ENCODE data around the gene PTGR3. TPM values are rescaled to one million over a fixed set of nuclear protein-coding genes. Genes with fewer than 3 reads are reported as not detected.

PTGR3 gene
- total and polyA plus RNA-seq, 2 donors (not counting 1 experiment from before 2014, with no cell fraction given), result 27.5 to 30.2 TPM

GRCh38 chr18:75230163-75231052, 21.5 kb upstream of the PTGR3 start:
- H4K20me1 ChIP-seq (ENCODE audit: control insufficient read depth, insufficient read depth, low read length, poor library complexity, severe bottlenecking), result peaks cover 18% of the 10 kb centered on the region
- peaks cover 0 to 3% of the 10 kb centered on the region in 2 experiments for H3K36me3 ChIP-seq (replicated peaks in 1 of 2; ENCODE audit: control extremely low read depth in 1 of 2, control insufficient read depth in 1 of 2, extremely low read depth in 1 of 2, insufficient read depth in 2 of 2, low read length in 1 of 2)
- intact Hi-C loops (cut with micrococcal nuclease), result no loop called here
- WGBS (ENCODE audit: insufficient coverage), result 99% methylated on average over 10 of the region's 17 CpGs
- peaks cover 52% of the 10 kb centered on the region for H3K79me2 ChIP-seq (ENCODE audit: control insufficient read depth, insufficient read depth, low read length)
- no peak for ATAC-seq (ENCODE audit: low read depth)
- no peaks in the 10 kb centered on the region for H3K27me3 ChIP-seq (replicated peaks in 1 of 4; ENCODE audit: control extremely low read depth in 1 of 4, control insufficient read depth in 3 of 4, insufficient read depth in 4 of 4, low read length in 3 of 4)
- Mint-ChIP-seq H3K4me1 (peaks cover 11% of the 10 kb centered on the region), H3K27ac (no peak overlapping the region), H3K4me3 (no peak overlapping the region), H3K27me3 (no peaks in the 10 kb centered on the region), H3K9me3 (ENCODE audit: insufficient read depth) (no peaks in the 10 kb centered on the region)
- H3K27ac ChIP-seq (ENCODE audit: low read length in 2 of 2), result no peak overlapping the region
- no peak overlapping the region for H2AFZ ChIP-seq (ENCODE audit: insufficient read depth, low read depth, low read length, poor library complexity, severe bottlenecking)
- DNase-seq, result no peak
- CTCF ChIA-PET, result no interaction called here
- H3K9me3 ChIP-seq (ENCODE audit: control extremely low read depth in 1 of 3, control insufficient read depth in 2 of 3, insufficient read depth in 1 of 3, low read length in 2 of 3), result no peaks in the 10 kb centered on the region
- H3K4me1 ChIP-seq (ENCODE audit: control insufficient read depth in 2 of 2, insufficient read depth in 2 of 2, low read length in 2 of 2), result peaks cover 5 to 9% of the 10 kb centered on the region in 2 donors
- POLR2A ChIA-PET, result no interaction called here
- H3K9ac ChIP-seq (ENCODE audit: low read length), result no peak overlapping the region
- TF ChIP-seq, protein P1, sequence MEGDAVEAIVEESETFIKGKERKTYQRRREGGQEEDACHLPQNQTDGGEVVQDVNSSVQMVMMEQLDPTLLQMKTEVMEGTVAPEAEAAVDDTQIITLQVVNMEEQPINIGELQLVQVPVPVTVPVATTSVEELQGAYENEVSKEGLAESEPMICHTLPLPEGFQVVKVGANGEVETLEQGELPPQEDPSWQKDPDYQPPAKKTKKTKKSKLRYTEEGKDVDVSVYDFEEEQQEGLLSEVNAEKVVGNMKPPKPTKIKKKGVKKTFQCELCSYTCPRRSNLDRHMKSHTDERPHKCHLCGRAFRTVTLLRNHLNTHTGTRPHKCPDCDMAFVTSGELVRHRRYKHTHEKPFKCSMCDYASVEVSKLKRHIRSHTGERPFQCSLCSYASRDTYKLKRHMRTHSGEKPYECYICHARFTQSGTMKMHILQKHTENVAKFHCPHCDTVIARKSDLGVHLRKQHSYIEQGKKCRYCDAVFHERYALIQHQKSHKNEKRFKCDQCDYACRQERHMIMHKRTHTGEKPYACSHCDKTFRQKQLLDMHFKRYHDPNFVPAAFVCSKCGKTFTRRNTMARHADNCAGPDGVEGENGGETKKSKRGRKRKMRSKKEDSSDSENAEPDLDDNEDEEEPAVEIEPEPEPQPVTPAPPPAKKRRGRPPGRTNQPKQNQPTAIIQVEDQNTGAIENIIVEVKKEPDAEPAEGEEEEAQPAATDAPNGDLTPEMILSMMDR (IDR thresholded peaks at IDR 0.05), result no peak
- no peak overlapping the region for H3K4me2 ChIP-seq (replicated peaks; ENCODE audit: low read depth, low read length, poor library complexity, severe bottlenecking)
- H3K4me3 ChIP-seq (ENCODE audit: control extremely low read depth in 1 of 5, extremely low read depth in 1 of 5, insufficient read depth in 1 of 5, low read depth in 2 of 5, low read length in 4 of 5), result no peak overlapping the region

- Mint-ChIP-seq H3K9me3 (ENCODE audit: insufficient read depth) (no peaks in the 10 kb centered on the region), H3K4me1 (peaks cover 11% of the 10 kb centered on the region), H3K4me3 (no peak overlapping the region), H3K27me3 (no peaks in the 10 kb centered on the region), H3K27ac (no peak overlapping the region)
- no peak overlapping the region for H3K4me2 ChIP-seq (replicated peaks; ENCODE audit: low read depth, low read length, poor library complexity, severe bottlenecking)
- no peak overlapping the region for H3K4me3 ChIP-seq (ENCODE audit: control extremely low read depth in 1 of 5, extremely low read depth in 1 of 5, insufficient read depth in 1 of 5, low read depth in 2 of 5, low read length in 4 of 5)
- DNase-seq, result no peak
- H4K20me1 ChIP-seq (ENCODE audit: control insufficient read depth, insufficient read depth, low read length, poor library complexity, severe bottlenecking), result peaks cover 18% of the 10 kb centered on the region
- ATAC-seq (ENCODE audit: low read depth), result no peak
- no peak overlapping the region for H3K9ac ChIP-seq (ENCODE audit: low read length)
- WGBS (ENCODE audit: insufficient coverage), result 91% methylated on average over 4 of the region's 8 CpGs
- H3K79me2 ChIP-seq (ENCODE audit: control insufficient read depth, insufficient read depth, low read length), result peaks cover 61% of the 10 kb centered on the region
- H3K27ac ChIP-seq (ENCODE audit: low read length in 2 of 2), result no peak overlapping the region
- H2AFZ ChIP-seq (ENCODE audit: insufficient read depth, low read depth, low read length, poor library complexity, severe bottlenecking), result no peak overlapping the region
- peaks cover 0 to 3% of the 10 kb centered on the region in 2 experiments for H3K36me3 ChIP-seq (replicated peaks in 1 of 2; ENCODE audit: control extremely low read depth in 1 of 2, control insufficient read depth in 1 of 2, extremely low read depth in 1 of 2, insufficient read depth in 2 of 2, low read length in 1 of 2)
- intact Hi-C loops (cut with micrococcal nuclease), result no loop called here
- TF ChIP-seq, protein P1 (IDR thresholded peaks at IDR 0.05), result no peak
- no peak for TF ChIP-seq EZH2 (IDR thresholded peaks at IDR 0.05; ENCODE audit: borderline replicate concordance, insufficient read depth, low read depth, low read length, poor library complexity, severe bottlenecking)
- POLR2A ChIA-PET, result no interaction called here
- H3K27me3 ChIP-seq (replicated peaks in 1 of 4; ENCODE audit: control extremely low read depth in 1 of 4, control insufficient read depth in 3 of 4, insufficient read depth in 4 of 4, low read length in 3 of 4), result no peaks in the 10 kb centered on the region
- H3K4me1 ChIP-seq (ENCODE audit: control insufficient read depth in 2 of 2, insufficient read depth in 2 of 2, low read length in 2 of 2), result peaks cover 5 to 9% of the 10 kb centered on the region in 2 donors
- no peaks in the 10 kb centered on the region for H3K9me3 ChIP-seq (ENCODE audit: control extremely low read depth in 1 of 3, control insufficient read depth in 2 of 3, insufficient read depth in 1 of 3, low read length in 2 of 3)
- CTCF ChIA-PET, result no interaction called here
Measured at GRCh38 chr18:75229437-75229836, 20.5 kb upstream of the PTGR3 start.
